Activated T-cell treated with anti-CD3 and anti-CD28 coated beads for 1 hour (primary cell): Measurements from ENCODE around the gene RAB5IF.
"Not testable (repeated sequence)": the region's sequence is repeated elsewhere in the genome, so short reads cannot be mapped to it uniquely, and the experiment has no call there.

Experiments
- DNase-seq: peaks from one replicate; pipeline ENCODE4 v3.0.0-alpha.2; 2020; ENCODE audit warnings: low read depth

The RAB5IF gene, protein sequence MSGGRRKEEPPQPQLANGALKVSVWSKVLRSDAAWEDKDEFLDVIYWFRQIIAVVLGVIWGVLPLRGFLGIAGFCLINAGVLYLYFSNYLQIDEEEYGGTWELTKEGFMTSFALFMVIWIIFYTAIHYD

GRCh38 chr20:36605399-36606157 is at the start of gene RAB5IF:
Gene RAB5IF (plus strand): TSS chr20:36605779. CDS start chr20:36605952, 173 bp downstream.
- peak; percentile 99 for DNase-seq

- no peak for DNase-seq
Observed at GRCh38 chr20:36562724-36563123, 42.9 kb upstream of the RAB5IF start.

DNA sequence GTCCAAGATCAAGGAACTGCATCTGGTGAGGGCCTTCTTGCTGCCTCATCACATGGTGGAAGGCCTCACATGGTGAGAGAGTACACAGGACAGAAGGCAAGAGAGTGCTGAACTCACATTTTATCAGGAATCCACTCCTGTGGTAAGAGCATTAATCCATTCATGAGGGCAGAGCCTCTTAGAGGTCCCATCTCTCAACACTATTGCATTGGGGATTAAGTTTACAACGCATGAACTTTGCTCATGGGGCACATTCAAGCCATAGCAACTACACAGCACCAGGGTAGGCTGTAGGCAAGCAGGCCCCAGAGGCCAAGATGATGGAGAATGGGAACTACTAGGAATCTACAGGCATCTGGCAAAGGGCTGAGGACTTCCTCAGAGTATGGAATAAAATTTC is 42.2 kb upstream of the RAB5IF start:
- no peak for DNase-seq

GRCh38 chr20:36564078-36564725 is 41.4 kb upstream of the RAB5IF start:
- DNase-seq = not testable (repeated sequence)

- not testable (repeated sequence) for DNase-seq
Observed at GRCh38 chr20:36564726-36565121, 40.9 kb upstream of the RAB5IF start.

DNA sequence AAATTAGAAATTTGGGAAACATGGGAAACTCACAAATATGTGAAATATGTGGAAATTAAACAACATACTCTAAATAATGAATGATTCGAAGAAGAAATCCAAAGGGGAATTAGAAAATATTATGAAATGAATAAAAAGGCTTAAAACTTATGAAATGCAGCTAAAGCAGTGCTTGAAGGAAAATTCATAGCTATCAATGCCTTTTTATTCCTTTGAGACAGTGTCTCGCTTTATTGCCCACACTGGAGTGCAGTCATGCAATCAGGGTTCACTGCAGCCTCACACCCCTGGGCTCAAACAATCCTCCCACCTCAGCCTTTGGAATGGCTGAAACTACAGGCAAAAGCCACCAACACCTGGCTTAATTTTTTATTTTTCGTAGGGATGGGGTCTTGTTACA is 40.1 kb upstream of the RAB5IF start:
- DNase-seq = no peak

GRCh38 chr20:36569847-36570429 is 35.6 kb upstream of the RAB5IF start:
- no peak for DNase-seq

- no peak for DNase-seq
Observed at GRCh38 chr20:36571564-36572504, 33.7 kb upstream of the RAB5IF start.

- DNase-seq = peak; percentile 56
Observed at GRCh38 chr20:36572701-36573102, 32.9 kb upstream of the RAB5IF start.

DNA sequence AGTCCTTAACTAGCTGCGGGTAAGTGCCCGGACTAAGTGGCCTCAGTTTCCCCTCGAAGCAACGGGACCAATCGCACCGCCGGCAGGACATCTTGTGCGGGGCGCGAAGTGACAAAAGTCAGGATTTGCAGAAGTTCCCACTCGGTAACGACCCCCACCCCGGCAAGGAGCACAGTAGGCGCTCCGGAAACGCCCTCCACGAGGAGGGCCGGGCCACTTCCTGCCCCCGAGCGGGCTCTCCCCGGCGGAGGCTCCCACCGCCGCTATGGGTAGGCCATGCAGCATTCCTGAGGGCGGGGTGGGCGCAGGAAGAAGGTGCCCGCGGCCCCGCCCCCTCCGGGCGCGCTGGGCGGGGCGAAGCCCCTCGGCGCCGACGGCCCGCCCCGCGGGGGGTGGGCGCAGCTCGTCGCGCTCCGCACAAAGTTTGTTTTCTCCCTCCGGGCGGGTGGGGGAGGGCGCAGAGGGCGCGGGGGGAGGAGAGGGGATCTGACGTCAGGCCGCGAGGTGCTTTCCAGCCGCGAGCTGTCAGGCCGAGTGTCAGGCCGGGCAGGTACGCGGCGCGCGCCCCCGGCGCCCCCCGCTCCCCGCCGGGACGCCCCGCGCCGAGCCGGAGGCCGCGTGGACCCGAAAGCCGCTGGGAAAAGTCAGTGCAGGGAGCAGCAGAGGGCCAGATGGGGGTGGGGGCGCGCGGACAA is 32.3 kb upstream of the RAB5IF start, which contains the start of gene TGIF2:
TGIF2 (plus strand) TSS at position 495 of the 695 bp plus-strand sequence. CDS start 5,178 bp downstream, outside the sequence.
- peak; percentile 81 for DNase-seq

GRCh38 chr20:36573798-36574365 is 31.7 kb upstream of the RAB5IF start:
- peak; percentile 25 for DNase-seq

DNA sequence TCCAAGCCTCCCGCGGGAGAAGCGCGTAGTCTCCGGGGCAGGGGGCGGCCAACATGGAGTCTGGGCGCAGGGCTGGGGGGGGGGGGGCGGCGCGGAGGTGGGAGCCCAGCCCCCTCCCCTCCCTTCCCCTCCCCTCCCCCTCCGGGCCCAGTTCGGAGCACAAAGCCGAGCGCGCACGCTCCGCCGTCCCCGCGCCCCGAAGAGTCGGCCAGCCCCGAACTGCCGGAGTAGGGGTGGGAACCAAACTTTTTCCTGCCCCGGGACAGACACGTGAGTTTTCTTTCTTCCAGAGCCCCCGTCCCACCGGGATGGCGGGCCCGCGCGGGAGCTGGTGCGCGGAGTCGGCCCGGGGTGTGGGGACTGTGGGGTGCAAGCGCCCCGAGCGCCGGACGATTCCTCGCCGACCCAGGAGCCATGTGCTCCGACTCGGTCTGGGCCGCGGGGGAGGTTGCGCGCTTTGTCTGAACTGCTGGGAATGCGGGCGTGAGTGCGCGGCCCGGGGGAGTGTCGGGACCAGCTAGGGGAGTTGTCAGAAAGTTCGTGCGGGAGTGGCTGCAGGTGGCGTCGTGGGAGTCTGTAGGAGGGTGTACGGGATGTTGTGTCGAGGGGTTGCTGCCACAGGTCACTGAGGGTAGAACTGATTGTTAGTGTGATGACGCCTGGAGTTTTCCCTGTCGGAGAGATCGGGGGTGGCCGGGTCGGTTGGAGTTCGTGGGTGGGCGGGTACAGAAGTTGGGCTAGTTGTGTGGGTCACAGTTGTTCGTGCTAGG is 31.0 kb upstream of the RAB5IF start:
- DNase-seq = peak; percentile 33

DNA sequence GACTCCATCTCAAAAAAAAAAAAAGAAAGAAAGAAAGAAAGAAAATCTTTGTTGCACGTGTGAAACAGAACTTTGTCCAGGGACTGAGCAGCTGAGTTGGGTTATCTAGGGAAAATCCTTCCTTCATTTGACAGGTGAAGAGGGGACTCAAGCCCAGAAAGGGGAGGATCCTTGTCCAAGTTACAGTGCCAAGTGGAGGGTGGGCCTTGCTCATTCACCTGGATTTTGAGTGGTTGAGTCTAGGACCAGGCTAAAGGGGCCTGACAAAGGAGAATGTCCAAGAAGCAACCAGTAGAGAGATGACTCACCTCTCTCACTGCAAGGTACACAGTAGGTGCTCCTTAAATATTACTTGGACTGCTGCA is 29.5 kb upstream of the RAB5IF start:
- no peak for DNase-seq

GRCh38 chr20:36578356-36579041 is 27.1 kb upstream of the RAB5IF start:
- no peak for DNase-seq

- no peak for DNase-seq
Observed at GRCh38 chr20:36579996-36580545, 25.5 kb upstream of the RAB5IF start.

DNA sequence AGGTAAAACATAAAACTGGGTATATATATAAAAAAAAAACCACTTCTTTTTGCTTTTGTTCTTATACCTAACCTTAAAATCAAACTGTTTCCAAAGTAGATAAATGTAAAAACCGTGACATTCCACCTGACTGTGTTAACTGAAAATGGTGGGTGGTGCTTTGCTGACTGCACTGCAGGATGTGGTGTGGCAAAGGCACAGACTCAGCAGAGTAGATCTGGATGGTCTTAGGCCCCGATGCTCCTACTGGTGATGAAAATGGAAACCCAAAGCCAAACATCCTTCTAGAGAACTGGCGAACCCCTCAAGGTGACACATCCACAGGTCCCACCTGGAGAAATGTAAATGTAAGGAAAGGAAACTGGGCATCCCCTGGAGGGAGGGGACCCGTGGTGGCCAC is 23.3 kb upstream of the RAB5IF start:
- DNase-seq = no peak

- DNase-seq = no peak
Observed at GRCh38 chr20:36582821-36583220, 22.8 kb upstream of the RAB5IF start.

GRCh38 chr20:36584018-36584481 is 21.5 kb upstream of the RAB5IF start:
- DNase-seq = no peak
